A549 (cell line): Measurements from ENCODE around the gene MLLT3.

Source experiments
- CEBPB ChIP-seq, 2 experiments: fragments of >200 bp in 1 of 2; sonication (Bioruptor Twin) in 1 of 2; formaldehyde crosslinking in 1 of 2; IDR thresholded peaks; 2 replicates each; pipeline ENCODE4 v1.6.1; 2012 to 2016
- ELK1 ChIP-seq: fragments of 150-350 bp; IDR thresholded peaks from 2 replicates; pipeline ENCODE4 v1.6.1; 2014; ENCODE audit warnings: low read depth, mild to moderate bottlenecking, low read length
- POLR2A ChIP-seq: IDR thresholded peaks from 2 replicates; pipeline ENCODE4 v1.6.1; 2012; ENCODE audit warnings: mild to moderate bottlenecking, low read length
- POLR2AphosphoS2 ChIP-seq: conservative IDR thresholded peaks from 2 replicates; pipeline ENCODE4 v1.6.1; 2012; ENCODE audit warnings: low read length, improper control_type of control experiment, inconsistent platforms
- RARB ChIP-seq: fragments of 250-450 bp; sonication (Bioruptor Pico); IDR thresholded peaks from 2 replicates; pipeline ENCODE4 v1.8.0; 2021; ENCODE audit warnings: mild to moderate bottlenecking, moderate library complexity
- RCOR1 ChIP-seq: fragments of 150-350 bp; IDR thresholded peaks from 2 replicates; pipeline ENCODE4 v1.6.1; 2014; ENCODE audit warnings: antibody characterized with exemption, low read length, low read depth
- REST ChIP-seq: fragments of 200-600 bp; sonication (generic); IDR thresholded peaks from 2 replicates; pipeline ENCODE4 v1.6.1; 2016; ENCODE audit warnings: antibody characterized with exemption, mild to moderate bottlenecking, moderate library complexity
- TP53 ChIP-seq: fragments of 250-450 bp; sonication (Bioruptor Pico); IDR thresholded peaks from 2 replicates; pipeline ENCODE4 v1.5.0; 2021; ENCODE audit warnings: mild to moderate bottlenecking, moderate library complexity
- ZNF302 ChIP-seq: fragments of 250-450 bp; sonication (Bioruptor Pico); IDR thresholded peaks from 2 replicates; pipeline ENCODE4 v1.9.0; 2021; ENCODE audit warnings: inconsistent platforms, mild to moderate bottlenecking, moderate library complexity

GRCh38 chr9:20636888-20637440 lies 14.7 kb upstream of the MLLT3 start:
- TF ChIP-seq REST (no peak), CEBPB (IDR thresholded peaks at IDR 0.05) (no peak), ZNF302 (CRISPR knock-in tag) (no peak), ELK1 (no peak), POLR2AphosphoS2 (no peak), RARB (no peak), POLR2A (no peak), TP53 (CRISPR knock-in tag) (no peak), RCOR1 (no peak)
